Measurements from ENCODE around the gene LDLRAD1. TPM values are rescaled to one million over a fixed set of nuclear protein-coding genes. Genes with fewer than 3 reads are reported as not detected.

The LDLRAD1 gene
- total RNA-seq, 1 experiment from 2014 or later = not detected

DNA sequence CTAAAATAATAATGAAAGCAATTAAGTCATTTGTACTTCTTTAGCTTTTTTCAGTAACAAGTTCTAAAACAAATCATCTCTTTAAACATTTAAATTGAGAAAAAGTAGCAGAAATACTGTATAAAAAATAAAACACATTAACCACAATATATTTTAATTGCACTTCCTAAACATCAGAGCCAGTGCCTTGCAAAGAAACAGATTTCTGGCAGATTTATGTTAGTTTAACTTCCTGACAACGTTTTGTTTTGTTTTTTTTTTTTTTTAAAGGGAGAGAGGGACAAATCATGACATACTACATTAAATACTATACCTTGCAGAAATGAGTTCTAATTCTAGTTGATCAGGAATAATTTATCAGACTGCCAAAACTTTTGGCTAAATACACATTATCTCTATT is 23.8 kb upstream of the LDLRAD1 start:
- ChIA-PET CTCF (no interaction called here), POLR2A (no interaction called here)
- H3K9me3 ChIP-seq (ENCODE audit: control insufficient read depth, insufficient read depth, low read depth, low read length) = no peaks in the 10 kb centered on the region
- BruUV-seq (replicated peaks) = no TSS peak
- H3K27me3 ChIP-seq (ENCODE audit: control insufficient read depth, insufficient read depth, low read length) = no peaks in the 10 kb centered on the region
- intact Hi-C loops (cut with micrococcal nuclease; ENCODE audit: unreplicated experiment) = no loop called here
- DNase-seq (ENCODE audit: low read depth, low spot score) (no peak), ATAC-seq (no peak)
- H3K4me1 ChIP-seq (ENCODE audit: control insufficient read depth, insufficient read depth, low read length) = peaks cover 5% of the 10 kb centered on the region
- in situ Hi-C loops (cut with HindIII; ENCODE audit: low pct_unique_long_range_greater_than_20kb, low sequenced_read_pairs) = no loop called here
- peaks cover 13% of the 10 kb centered on the region; the same call in 1 of the 2 replicates for H3K36me3 ChIP-seq (ENCODE audit: control insufficient read depth, insufficient read depth, low read length)
- TF ChIP-seq POLR2AphosphoS5 (IDR thresholded peaks at IDR 0.05; ENCODE audit: low read depth, low read length) = no peak
- TF ChIP-seq CTCF (IDR thresholded peaks at IDR 0.05) = no peak
- TF ChIP-seq SIN3A (IDR thresholded peaks at IDR 0.05; ENCODE audit: borderline replicate concordance, insufficient read depth, low read depth, low read length) = no peak
- TF ChIP-seq REST (IDR thresholded peaks at IDR 0.05; ENCODE audit: insufficient read depth in 1 of 2, low read depth in 2 of 2, low read length in 1 of 2) = no peak
- no peak for TF ChIP-seq TCF7L2 (IDR thresholded peaks at IDR 0.05; ENCODE audit: low read depth, low read length)
- H3K27ac ChIP-seq (ENCODE audit: low read length) = no peak overlapping the region
- no peak overlapping the region for H3K4me3 ChIP-seq (ENCODE audit: low read depth in 2 of 2, low read length in 2 of 2)

DNA sequence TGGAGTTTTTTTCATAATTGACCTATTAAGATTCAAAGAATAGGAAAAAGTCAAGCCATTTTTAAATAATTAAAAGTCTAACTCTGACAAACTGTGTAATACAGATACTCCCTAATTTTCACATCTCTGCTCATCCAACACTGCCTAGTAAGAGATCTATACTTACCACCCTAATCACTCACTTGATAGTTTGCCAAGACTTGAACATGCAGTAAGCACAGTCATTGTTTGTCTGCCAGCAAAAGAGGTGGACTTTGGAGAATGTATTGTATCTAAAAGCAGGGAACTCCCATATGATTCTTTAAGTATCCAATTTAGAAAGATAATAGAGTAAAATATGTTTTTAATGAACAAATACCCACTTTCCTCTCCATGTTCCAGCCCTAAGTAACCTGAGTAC is 19.5 kb upstream of the LDLRAD1 start:
- Histone ChIP-seq H3K27me3 (ENCODE audit: control insufficient read depth, insufficient read depth, low read length) (no peaks in the 10 kb centered on the region), H3K27ac (ENCODE audit: low read length) (no peak overlapping the region), H3K4me1 (ENCODE audit: control insufficient read depth, insufficient read depth, low read length) (no peaks in the 10 kb centered on the region), H3K4me3 (ENCODE audit: low read depth in 2 of 2, low read length in 2 of 2) (no peak overlapping the region), H3K36me3 (ENCODE audit: control insufficient read depth, insufficient read depth, low read length) (peaks cover 9% of the 10 kb centered on the region; the same call in 1 of the 2 replicates), H3K9me3 (ENCODE audit: control insufficient read depth, insufficient read depth, low read depth, low read length) (no peaks in the 10 kb centered on the region)
- no peak for TF ChIP-seq SIN3A (IDR thresholded peaks at IDR 0.05; ENCODE audit: borderline replicate concordance, insufficient read depth, low read depth, low read length)
- no peak for TF ChIP-seq REST (IDR thresholded peaks at IDR 0.05; ENCODE audit: insufficient read depth in 1 of 2, low read depth in 2 of 2, low read length in 1 of 2)
- TF ChIP-seq TCF7L2 (IDR thresholded peaks at IDR 0.05; ENCODE audit: low read depth, low read length) = no peak
- TF ChIP-seq CTCF (IDR thresholded peaks at IDR 0.05) = no peak
- no peak for TF ChIP-seq POLR2AphosphoS5 (IDR thresholded peaks at IDR 0.05; ENCODE audit: low read depth, low read length)
- BruUV-seq (replicated peaks) = no TSS peak
- DNase-seq (ENCODE audit: low read depth, low spot score) = no peak
- CTCF ChIA-PET = no interaction called here
- intact Hi-C loops (cut with micrococcal nuclease; ENCODE audit: unreplicated experiment) = no loop called here
- in situ Hi-C loops (cut with HindIII; ENCODE audit: low pct_unique_long_range_greater_than_20kb, low sequenced_read_pairs) = no loop called here
- POLR2A ChIA-PET = no interaction called here
- ATAC-seq = no peak

Data from Panc1 (cell line).